GF-D8 (cell line): Measurements from ENCODE around the gene SIPA1L3.
A peak's percentile ranks its signal among the peaks of the same experiment; 100 is the strongest.

ENCODE experiments used
- DNase-seq: peaks from one replicate; lab custom pipeline; 2025; lab: John Stamatoyannopoulos, UW

SIPA1L3 gene

DNA sequence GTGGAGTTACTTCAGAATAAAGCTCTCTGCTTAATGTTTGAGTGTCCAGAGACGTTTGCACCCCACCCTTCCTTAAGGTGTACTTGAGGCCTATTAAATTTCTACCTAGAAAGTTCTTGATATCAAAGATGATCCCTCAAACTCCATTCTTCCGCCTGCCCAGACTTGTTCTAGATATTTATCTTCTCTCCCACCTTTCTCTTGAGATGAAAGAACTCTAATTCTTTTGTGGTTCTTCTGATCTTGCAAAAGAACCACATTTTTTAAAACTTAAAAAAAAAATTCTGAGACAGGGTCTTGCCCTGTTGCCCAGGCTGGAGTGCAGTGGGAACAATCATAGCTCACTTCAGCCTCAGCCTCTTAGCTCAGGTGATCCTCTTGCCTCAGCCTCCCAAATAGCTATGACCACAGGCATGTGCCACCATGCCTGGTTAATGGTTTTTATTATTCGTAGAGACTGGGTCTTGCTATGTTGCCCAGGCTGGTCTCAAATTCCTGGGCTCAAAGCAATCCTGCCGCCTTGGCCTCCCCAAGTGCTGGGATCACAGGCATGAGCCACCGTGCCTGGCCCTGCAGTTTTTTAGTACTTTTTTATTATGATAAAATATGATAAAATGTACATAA, 94.3 kb downstream of the SIPA1L3 start:
- DNase-seq: no peak

DNA sequence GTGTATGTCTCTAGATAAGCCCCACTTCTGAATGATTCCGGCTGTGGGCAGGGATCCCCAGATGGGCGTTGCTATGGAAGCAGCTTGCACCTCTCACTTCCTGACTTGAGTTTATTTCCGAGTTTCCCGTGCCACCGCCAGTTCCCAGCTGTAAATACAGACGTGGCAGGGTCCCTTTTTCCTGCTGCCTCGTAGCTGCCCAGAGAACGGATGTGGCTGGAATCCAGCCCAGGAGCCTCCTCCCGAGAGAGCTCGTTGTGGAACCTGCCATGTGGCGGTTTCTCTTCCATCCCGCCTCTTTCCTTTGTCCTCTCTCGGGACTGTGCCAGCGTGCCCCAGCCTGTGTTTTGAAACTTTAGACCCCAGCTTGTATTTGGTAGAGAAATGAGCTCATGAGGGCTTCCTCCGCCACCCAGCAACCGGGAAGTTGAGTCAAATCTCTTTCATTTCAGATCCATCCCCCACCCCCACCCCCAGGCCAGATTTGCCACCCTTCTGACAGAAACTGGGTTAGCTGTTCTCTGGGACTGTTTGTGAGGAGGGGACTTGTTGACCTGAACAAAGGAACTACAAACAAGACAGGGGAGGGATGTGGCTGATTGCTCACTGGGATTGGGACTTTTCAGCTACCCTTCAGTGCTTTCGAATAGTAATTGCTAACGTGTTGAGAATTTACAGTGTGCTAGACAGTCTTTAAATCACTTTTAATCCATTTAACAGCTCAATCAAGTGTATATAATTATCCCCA, 96.6 kb downstream of the SIPA1L3 start:
- peak; percentile 65 for DNase-seq

DNA sequence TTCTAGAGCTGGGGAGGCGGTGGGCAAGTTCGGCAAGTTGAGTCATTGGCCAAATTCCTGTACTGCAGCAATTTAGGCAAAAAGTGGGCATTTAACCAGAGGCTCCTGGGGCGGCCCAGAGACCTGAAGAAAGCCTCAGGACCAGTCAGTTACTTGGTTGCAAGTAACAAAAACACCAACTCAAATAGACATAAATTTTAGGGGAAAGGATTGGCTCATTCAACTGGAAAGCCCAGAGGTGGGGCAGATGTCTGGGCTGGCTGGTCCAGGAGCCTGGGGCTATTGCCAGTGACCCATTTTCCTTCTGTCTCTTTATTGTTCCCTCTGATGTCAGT, 97.1 kb downstream of the SIPA1L3 start:
- no peak for DNase-seq

DNA sequence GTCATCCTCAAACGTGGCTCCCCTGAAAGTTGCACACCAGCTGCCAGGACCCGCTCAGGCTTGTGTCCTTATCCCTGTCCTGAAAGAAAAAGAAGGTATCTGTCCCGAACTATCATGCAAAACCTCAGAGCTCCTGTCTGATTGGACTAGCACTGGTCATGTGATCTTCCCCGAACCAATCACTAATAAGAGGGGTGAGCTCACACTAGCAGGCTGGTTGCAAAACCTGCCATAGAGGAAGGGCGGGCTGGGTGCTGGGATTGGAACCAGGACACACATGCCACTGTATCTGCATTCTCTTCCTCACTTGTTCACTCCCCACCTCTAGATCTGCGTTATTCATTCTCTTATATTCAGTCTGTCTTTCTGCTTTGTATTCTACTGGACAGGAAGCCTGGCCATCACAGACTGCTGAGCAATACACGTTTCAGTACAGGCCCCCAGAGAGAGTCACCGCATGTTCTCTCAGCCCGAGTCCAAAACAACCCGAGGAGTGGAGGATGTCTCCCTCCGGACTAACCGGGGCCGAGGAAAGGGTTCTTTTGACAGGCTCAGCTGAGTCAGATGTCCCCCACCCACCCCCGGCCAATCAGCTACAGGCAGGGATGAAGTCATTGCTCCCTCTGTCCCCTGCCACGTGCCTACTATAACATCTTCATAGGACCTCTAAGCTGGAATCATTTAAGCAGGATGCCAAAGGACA, 97.7 kb downstream of the SIPA1L3 start:
- DNase-seq: peak; percentile 87

DNA sequence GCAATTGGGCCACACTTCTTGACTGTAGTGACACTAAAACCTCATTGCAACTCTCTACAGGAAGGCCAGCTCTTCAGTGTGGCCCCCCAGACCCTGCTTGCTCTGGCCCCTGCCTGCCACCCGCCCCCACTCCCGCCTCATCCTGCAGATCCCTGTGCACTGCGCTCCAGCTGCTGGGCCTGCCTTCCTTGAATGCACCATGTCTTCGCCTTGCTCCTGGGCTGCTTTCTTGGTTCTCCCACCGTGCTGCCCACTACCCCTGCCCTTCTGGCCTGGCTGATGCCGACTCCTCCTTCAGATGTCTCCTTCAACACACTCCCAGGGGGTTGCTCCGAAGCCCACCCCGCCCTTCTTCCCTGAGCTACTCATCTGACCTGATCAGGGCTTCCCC, 98.2 kb downstream of the SIPA1L3 start:
- no peak for DNase-seq

DNA sequence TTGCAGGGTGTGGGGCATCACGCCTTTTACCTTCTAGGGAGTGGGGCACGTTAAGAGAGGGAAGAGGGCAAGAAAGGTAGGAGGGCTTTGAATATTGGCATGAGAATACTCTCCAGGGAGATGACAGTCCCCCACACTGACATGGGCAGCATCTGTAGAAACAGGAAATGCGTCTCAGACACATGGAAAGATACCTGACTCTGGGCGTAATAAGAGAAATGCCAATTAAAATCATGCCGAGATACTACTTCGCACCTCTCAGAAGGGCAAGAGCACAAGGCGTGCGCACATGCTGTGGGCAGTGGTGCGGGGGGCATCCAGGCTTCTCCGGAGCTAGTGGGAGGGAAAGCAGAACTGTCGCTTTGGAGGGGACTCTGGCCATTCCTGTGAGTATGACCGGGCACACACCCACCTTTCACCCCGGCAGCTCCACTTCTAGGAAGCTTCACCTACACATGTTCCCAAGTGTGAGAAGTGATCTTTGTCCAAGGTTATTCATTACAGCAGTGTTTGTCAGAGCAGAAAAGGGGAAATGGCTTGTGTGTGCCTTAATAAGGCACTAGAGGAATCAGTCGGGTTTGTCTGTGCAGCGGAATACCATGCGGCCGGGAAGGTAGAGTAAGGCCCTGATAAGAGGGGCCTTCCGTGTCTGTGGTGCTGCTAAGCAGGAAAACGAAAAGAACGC, 99.5 kb downstream of the SIPA1L3 start:
- DNase-seq: no peak

DNA sequence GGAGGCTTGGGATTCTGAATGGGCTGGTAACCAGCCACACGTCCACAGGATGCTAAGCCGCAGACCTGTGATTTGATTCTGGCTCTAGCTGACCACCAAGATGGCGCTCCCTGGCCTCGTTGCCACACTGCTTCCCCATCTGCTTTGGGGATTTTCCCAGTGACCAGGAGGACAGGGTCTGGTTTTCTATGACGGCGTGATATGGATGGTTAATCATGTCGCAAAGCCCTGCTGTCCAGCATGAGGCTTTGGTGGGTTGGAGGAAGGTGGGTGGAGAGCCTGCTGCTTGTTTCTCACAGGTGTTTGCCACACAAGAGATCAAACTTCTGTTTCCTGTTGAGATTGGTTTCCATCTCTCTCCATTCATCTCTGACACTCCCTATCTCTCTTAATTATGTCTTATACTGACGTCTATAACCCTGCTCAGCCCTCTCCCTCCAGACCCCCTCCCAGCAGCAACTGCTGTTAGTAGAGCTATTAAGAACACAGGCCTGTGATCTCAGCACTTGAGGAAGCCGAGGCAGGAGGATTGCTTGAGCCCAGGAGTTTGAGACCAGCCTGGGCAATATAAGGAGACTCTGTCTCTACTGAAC, 102.7 kb downstream of the SIPA1L3 start:
- DNase-seq: no peak

DNA sequence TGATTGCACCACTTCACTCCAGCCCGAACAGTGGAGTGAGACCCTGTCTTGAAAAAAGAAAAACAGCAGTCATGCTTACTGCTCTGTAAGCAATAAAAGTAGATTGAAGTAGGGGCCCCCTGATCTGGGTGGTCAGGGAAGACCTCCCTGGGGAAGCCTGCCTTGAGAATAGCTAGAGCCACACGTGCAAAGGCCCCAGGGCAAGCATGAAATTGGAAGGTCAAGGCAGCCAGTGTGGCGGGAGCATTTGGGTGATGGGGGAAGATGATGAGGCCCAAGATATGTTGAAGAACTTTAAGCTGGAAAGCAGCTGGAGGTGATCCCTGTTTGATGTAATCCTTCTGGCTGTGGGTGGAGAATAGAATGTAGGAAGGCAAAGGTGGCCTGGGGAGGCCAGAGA, 104.4 kb downstream of the SIPA1L3 start:
- no peak for DNase-seq

DNA sequence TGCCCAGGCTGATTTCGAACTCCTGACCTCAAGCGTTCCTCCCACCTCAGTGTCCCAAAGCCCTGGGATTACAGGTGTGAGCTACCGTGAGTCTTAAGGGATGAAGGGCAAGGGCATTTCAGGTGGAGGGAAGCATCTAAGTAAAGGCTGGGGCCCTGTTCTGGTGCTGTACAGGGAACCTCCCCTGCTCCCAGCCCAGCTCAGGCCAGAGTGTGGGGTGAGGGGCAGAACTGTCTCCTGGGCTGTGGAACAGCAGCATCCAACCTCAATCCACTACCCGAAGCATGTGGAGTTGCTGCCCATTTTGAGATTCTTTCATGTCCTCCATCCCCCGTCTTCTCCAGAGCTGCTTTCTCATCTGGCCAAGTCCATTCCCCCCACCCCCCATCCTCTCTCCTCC, 105.3 kb downstream of the SIPA1L3 start:
- DNase-seq: no peak

DNA sequence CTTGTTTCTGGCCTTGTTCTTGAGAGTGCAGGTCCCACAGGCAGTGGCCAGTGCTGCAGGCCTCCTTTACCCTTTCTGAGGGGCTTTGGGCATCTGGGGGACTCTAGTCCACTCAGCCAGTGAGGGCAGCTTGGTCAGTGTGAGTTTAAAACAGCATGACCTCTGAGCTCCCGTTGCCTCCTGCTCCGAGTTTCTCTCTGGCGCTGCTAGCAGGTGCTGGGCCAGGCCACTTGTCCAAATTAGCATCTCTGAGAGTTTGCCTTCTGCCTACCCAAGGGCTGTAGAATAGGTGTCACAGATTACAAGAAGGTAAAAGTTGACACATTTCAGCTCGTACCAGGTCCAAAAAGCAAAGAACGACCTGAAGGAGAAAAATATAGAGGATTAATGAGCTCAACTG, 105.9 kb downstream of the SIPA1L3 start:
- no peak for DNase-seq

DNA sequence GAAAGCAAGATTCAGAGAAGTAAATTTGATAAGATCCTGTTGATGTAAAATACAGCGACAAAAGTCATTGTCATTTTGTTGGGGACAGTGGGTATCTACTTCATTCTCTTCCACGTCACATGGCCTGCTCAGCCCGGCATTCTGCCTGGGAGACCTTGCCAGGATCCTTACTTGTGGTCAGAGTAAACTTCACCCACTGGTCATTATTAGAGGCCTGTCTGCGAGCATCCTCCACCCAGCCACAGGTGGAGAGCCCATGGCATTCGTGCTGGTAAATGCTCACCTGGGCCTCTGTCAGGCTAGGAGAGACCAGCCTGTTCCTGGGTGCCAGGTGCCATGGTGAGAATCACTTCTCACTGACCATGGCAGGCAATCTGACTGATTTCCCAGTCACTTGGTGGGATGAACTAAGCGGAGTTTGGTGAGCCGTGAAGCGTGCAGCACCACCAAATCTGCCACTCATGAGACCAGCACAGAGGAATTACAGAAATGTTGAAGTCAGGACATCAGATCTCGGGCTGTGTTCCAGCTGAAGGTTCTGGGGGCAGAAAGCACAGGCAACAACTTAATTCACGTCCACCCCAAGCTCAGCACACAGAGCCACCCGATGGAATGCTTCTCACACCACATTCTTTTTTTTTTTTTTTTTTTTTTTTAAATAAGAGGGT, 107.0 kb downstream of the SIPA1L3 start:
- DNase-seq: no peak

DNA sequence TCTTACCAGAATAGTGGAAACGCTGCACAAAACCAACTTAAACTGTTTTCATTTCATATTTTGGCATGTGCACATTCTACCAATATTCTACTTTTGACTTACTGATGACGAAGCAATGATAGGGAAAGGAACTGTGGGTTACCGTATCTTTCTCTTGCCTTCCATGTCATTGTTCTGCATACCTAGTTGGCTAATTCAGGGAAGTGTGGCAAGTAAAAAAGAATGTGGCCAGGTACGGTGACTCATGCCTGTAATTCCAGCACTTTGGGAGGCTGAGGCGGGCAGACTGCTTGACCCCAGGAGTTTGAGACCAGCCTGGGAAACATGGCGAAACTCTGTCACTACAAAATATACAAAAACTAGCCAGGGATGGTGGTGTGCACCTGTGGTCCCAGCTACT, 108.2 kb downstream of the SIPA1L3 start:
- no peak for DNase-seq

DNA sequence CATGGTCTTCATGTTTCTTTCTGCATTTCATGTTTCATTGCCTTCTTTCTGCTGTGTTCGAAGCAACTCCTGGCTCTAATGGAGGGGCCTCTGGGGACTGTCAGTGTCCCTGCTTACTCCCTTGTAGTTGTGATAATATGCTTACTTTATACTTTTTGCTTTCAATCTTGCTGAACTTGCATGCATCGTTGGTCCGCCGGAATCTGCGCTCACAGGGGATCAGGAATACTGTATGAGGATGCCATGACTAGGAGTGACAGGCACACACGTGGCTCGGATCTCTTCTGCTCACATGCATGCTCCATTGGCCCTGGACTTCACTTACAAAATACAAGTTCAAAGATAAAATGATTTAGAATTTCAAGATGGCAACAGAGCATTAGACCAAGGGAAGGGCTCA, 108.8 kb downstream of the SIPA1L3 start:
- DNase-seq: no peak

DNA sequence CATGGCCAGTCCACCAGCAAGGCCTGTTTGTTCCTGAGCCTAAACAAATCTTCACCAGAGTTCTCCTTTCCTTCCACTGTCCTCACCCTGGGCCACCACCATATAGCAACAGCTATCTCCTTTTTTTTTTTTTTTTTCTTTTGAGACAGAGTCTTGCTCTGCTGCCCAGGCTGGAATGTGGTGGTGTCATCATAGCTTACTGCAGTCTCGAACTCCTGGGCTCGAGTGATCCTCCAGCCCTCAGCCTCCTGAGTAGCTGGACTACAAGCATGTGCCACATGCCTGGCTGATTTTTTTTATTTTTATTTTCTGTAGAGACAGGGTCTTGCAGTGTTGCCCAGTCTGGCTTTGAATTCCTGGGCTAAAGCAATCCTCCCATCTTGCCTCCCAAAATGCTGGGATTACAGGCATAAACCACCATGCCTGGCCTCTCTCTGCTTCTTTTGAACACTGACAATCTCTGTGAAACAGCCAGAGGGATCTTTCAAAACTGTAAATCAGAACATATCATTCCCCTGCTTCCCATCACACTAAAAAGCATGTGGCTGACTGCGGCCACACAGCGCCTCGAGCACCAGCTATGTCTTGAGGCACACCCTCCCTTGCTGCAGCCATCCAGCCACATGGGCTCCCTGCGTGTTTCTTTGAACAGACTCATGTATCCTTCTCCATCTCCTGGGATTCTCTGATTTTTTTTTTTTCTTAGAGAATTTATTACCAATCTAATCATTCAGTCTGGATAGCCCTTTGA, 110.6 kb downstream of the SIPA1L3 start:
- no peak for DNase-seq

DNA sequence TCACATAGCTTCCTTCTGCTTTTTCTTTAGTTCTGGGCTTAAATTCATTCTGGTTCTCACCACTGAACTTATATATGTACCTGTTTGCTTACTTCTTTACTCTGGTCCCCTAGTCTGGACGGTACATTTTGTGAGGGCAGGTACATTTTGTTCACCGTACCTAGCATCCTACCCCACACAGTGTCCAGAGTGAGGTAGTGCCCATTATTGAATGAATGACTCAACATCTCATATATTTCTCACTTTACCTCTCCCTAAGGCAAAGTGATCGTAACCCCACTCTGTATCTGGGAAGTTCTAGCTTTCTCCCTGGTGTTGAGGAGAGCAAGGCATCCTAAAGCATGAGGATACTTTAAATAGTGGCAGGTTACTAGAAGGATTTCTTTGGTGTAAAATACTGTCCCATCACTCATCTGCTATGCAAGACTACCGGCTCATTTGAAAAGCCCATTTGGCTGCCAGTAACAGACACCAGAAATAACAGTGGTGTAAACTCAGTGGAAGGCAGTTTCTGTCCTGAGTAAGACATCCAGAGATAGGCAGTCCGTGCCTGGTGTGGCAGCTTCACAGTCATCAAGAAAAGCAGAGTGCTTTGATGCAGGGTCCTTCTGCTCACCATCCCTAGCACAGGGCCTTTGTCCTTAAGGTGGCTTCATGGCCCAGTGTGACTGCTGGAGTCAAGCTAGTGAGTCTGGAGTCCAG, 111.8 kb downstream of the SIPA1L3 start:
- no peak for DNase-seq

DNA sequence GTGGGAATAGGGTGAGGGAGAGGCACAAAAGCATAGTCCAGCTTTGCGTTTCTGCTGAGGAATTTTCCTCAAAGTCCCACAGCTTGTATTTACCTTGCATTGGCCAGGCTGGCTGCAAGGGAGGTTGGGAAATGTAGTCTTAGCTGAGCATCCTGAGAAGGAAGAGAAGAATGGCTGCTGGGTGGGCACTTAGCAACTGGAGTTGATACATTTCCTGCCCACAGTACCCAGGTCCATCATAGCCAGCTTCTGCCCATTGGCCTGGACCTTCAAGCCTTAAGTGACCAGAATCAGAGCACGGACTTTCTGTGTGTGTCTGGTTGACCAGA, 112.4 kb downstream of the SIPA1L3 start:
- DNase-seq: no peak

DNA sequence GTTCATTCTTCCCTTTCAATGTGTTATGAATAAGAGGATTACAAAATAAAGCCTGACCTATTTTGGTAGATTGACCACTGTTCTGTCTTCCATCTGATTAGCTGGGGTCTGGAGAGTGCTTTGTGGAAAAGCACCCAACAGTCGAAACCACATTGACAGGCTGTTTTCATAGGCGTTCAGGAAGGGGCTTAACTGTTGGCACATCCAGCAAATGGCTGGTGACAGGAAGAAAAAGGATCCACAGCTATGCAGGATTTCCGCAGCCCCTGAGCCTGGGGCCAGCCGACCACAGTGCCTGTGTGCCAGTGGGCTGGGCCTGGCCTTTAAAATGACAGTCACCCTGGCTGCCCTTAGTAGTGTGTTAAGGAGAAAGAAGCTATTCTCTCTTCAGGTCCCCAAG, 113.3 kb downstream of the SIPA1L3 start:
- DNase-seq: peak; percentile 98

DNA sequence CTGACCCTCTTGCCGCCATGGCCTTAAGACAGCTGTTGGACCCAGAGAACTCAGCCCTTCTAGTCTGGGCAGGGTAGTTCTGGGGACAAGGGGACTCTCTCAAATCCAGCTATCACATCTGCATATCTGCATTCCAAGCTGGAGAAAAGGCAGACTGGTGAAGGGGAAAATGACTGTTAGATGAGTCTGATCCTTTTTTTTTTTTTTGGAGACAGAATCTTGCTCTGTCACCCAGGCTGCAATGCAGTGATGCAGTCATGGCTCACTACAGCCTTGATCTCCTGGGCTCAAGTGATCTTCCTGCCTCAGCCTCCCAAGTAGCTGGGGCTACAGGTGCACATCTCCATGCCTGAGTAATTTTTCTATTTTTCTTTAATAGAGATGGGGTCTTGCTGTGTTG, 114.3 kb downstream of the SIPA1L3 start:
- no peak for DNase-seq

DNA sequence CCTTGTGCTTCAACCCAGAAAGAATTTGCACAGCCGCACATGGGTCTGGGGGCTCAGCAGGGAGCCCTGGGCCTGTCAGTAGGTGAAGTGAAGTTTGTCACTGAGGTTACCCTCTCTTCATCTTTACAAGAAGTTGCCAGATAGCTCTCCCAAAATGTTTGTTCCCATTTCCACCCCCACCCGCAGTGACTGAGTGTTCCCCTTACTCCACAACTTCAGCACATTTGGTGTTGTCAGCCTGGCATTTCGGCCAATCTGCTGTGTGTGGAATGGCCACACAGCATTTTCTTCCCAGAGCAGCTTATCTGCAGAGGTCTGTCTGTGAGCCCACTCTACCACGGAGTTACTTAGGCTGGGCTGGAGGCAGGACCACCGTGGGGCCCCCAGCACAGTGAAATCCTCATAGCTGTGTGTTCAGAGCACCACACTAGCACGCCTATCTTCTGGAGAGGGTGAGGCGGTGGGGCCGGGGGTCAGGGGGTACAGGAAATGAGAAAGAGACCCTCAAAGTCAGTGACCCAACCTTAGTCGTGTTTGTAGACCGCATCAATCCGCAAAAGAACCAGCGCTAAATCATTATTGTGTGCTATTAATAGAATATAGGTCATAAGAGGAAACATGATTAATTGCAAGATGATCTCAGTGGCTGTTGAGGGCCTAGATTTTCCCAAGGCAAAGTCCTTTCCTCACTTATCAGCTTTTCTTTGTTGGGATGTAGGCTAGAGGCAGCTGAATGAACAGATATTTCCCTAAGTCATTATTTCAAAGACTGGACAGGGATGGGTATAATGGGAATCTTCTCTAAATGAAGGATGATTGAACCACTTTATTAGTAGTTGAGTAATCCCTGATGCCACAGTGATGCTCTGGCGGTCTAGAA, 116.0 kb downstream of the SIPA1L3 start:
- DNase-seq: no peak
